ENCODE measurements around the gene PRKCA. TPM values are rescaled to one million over a fixed set of nuclear protein-coding genes. Genes with fewer than 3 reads are reported as not detected.
"Not testable (repeated sequence)": the region's sequence is repeated elsewhere in the genome, so short reads cannot be mapped to it uniquely, and the experiment has no call there.

Gene PRKCA
- total RNA-seq, 2 donors from 2014 or later = 104 to 119 TPM

DNA sequence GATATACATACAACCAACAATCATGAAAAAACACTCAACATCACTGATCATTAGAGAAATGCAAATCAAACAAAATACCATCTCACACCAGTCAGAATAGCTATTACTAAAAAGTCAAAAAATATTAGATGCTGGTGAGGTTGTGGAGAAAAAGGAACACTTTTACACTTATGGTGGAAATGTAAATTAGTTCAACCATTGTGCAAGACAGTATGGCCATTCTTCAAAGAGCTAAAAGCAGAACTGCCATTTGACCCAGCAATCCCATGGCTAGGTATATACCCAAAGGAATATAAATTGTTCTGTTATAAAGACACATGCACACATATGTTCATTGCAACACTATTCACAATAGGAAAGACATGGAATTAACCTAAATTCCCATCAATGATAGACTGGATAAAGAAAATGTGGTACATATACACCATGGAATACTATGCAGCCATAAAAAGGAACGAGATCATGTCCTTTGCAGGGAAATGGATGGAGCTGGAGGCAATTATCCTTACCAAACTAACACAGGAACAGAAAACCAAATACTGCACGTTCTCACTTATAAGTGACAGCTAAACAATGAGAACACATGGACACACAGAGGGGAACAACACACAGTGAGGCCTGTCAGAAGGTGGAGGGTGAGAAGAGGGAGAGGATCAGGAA is 176.9 kb downstream of the PRKCA start:
- peaks cover 4 to 44% of the 10 kb centered on the region in 2 donors for H3K36me3 Mint-ChIP-seq
- H3K27ac Mint-ChIP-seq = peak overlapping the region in 1 of 2 donors; percentile 3
- not testable (repeated sequence) for ATAC-seq

DNA sequence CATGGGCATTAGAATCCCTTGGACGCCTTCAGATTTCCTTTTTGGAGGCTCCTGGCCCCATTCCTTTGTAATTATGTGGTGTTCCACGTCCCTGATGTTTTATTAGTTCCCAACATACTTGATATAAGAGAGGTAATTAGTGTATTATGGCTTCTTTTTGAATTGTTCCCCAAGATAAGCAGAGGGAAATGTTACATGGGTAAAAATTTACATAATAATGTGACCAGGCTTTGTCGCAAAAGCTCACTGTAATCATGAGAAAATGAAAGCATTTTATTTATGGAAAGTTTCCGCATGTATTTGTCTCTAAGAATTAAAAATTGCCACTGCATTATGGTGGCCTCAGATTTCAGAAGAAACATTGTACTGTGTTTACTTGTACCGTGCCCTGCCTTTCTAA is 177.8 kb downstream of the PRKCA start:
- H3K27ac Mint-ChIP-seq = no peak overlapping the region
- DNase-seq (ENCODE audit: low spot score in 2 of 2) (no peak), ATAC-seq (no peak)
- H3K36me3 Mint-ChIP-seq = peaks cover 4 to 37% of the 10 kb centered on the region in 2 donors
- peaks cover 3 to 10% of the 10 kb centered on the region in 2 donors for H3K9me3 Mint-ChIP-seq

More for the DNA sequence above, 176.9 kb downstream of the PRKCA start:
- H3K9me3 Mint-ChIP-seq = peaks cover 3 to 10% of the 10 kb centered on the region in 2 donors
- not testable (repeated sequence) for DNase-seq (ENCODE audit: low spot score in 2 of 2)

DNA sequence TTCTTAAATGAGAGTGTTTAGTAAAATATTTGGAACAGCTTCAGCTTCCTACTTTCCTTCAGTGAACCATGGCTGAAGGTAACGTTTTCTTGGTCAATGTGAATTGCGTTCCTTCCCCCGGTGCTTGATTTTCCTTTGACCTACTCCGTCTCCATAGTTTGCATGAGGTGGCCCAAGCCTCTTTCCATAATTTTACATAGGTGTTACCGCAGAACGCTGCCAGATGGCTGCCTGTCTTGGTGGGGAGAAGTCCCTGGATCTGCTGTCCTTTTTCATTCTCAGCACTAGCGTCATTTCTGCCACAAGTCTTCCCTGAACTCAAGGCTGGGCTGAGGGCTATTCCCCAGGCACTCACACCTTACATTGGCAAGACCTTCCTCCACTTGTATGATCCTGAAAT is 178.4 kb downstream of the PRKCA start:
- H3K36me3 Mint-ChIP-seq = peaks cover 4 to 34% of the 10 kb centered on the region in 2 donors
- ATAC-seq = no peak
- peaks cover 3 to 10% of the 10 kb centered on the region in 2 donors for H3K9me3 Mint-ChIP-seq
- no peak for DNase-seq (ENCODE audit: low spot score in 2 of 2)
- H3K27ac Mint-ChIP-seq = no peak overlapping the region

DNA sequence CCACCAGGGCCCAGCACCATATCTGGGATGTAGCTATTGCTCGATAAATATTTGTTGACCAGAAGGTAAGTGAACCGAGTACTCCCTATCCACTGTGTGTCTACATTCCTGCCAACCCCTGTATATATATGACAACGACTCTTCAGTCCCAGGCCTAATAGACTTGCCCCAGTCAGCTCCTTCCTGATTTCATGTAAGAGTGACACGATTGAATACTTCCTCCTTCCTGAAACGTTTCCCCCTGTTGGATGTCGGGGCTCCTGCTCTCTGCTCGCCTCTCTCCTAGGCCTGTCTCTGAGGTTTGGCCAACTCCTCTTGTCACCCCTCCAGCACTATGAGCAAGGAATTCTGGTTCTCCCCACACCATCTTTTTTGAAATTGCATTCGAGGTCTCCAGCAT is 178.9 kb downstream of the PRKCA start:
- Mint-ChIP-seq H3K27ac (peak overlapping the region in 1 of 2 donors; percentile 44), H3K9me3 (peaks cover 3 to 10% of the 10 kb centered on the region in 2 donors), H3K36me3 (peaks cover 4 to 34% of the 10 kb centered on the region in 2 donors)
- no peak for DNase-seq (ENCODE audit: low spot score in 2 of 2)
- no peak for ATAC-seq

DNA sequence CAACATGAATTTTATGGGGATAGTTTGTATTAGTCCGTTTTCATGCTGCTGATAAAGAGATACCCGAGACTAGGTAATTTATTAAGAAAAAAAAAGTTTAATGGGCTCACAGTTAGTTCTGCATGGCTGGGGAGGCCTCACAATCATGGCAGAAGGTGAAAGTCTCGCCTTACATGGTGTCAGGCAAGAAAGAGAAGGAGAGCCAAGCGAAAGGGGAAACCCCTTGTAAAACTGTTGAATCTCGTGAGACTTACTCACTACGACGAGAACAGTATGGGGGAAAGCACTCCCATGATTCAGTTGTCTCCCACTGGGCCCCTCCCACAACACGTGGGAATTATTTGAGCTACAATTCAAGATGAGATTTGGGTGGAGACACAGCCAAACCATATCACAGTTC is 181.5 kb downstream of the PRKCA start:
- peak in 1 of 2 donors; percentile 47 for ATAC-seq
- peaks cover 0 to 8% of the 10 kb centered on the region in 2 donors for H3K9me3 Mint-ChIP-seq

DNA sequence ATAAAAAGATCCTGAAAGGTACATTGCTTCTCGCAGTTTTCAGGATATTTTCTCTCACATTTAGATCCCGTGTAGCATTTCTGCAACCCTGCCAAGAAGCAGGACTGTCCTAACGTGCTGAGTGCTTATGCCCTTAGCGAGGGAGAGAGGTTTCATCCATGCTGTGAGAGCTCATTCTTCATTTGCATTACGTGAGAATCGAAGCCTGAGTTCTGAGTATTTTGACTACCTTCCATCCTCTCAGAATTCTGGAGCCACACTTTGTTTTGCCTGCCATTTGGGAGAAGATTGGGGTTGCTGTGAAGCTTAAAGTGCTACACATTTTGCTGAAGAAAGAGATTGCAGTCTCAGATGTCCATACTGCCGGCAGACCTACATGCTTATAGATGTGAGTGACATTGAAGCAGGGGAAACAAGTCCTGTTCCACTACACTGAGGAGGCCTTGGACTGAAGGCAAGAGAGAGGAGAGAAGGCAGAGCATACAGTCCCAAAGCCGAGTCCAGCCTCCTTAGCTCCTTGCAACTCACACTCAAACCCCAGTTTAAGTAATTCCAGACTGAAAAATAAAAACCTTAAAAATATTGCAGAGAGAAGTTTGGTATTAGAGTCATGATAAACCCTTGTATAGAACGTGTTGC is 183.0 kb downstream of the PRKCA start:
- peak overlapping the region in 1 of 2 donors; percentile 18 for H3K27ac Mint-ChIP-seq
- H3K9me3 Mint-ChIP-seq = no peaks in the 10 kb centered on the region
- H3K36me3 Mint-ChIP-seq = peaks cover 0 to 10% of the 10 kb centered on the region in 2 donors
- no peak for ATAC-seq
- no peak for DNase-seq (ENCODE audit: low spot score in 2 of 2)

More for the DNA sequence above, 181.5 kb downstream of the PRKCA start:
- Mint-ChIP-seq H3K36me3 (peaks cover 0 to 17% of the 10 kb centered on the region in 2 donors), H3K27ac (peak overlapping the region in 1 of 2 donors; percentile 30)
- no peak for DNase-seq (ENCODE audit: low spot score in 2 of 2)

DNA sequence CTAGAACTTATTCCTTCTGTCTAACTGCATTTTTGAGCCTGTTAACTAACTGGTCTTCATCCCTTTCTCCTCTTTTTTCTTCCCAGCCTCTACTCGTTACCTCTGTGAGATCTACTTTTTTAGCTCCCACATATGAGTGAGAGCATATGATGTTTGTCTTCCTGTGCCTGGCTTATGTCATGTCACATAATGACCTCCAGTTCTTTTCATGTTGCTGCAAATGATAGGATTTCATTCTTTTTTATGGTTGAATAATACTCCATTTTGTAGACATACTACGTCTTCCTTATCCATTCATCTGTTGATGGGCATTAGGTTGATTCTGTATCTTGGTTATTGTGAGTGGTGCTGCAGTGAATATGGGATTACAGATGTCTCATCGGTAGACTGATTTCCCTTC is 184.7 kb downstream of the PRKCA start:
- H3K27ac Mint-ChIP-seq = no peak overlapping the region
- no peak for DNase-seq (ENCODE audit: low spot score in 2 of 2)
- no peaks in the 10 kb centered on the region for H3K9me3 Mint-ChIP-seq
- peaks cover 0 to 11% of the 10 kb centered on the region in 2 donors for H3K36me3 Mint-ChIP-seq
- ATAC-seq = no peak

DNA sequence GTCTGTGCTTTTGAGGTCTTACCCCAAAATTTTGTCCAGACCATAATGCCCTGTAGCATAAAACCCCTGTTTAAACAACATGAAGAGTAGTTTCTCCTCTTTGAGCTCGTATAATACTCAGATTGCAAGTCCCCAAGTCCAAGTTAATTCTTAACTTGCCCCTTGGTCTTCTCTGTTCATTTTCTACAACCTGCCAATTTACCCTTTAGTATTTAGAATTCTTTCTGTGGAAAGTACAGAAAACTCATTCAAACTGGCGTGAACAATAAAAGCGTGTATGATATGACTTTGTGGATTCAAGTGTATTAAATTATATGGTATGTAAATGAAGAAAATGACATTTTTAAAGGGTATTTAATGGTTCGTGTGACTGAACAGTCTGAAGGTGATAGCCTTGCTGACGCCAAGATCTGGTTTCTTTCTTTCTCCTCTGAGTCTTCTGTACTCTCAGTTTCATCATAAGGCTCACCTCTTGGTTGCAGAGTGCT is 185.6 kb downstream of the PRKCA start:
- Mint-ChIP-seq H3K27ac (no peak overlapping the region), H3K36me3 (peaks cover 0 to 15% of the 10 kb centered on the region in 2 donors), H3K9me3 (no peaks in the 10 kb centered on the region)
- DNase-seq (ENCODE audit: low spot score in 2 of 2) = no peak
- no peak for ATAC-seq

DNA sequence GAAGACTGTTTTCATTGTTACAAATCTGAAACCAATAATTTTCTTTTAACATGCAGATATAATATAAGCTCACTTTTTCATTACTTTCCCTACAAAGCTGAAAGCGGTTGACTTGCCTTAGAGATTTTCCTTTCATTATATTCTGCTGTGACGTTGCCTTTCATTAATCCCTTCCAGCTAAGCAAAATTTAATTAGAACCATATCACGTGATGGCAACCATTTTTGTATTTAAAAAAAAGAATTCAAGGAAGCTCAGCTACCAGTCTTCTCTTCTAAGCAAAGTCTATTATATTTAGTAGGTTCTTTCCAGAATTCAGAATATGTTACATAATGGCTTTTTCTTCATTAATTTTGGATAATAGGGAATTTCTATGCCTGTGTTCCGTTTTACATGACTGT is 186.5 kb downstream of the PRKCA start:
- Mint-ChIP-seq H3K9me3 (no peaks in the 10 kb centered on the region), H3K36me3 (peaks cover 0 to 15% of the 10 kb centered on the region in 2 donors), H3K27ac (no peak overlapping the region)
- ATAC-seq (no peak), DNase-seq (ENCODE audit: low spot score in 2 of 2) (no peak)

DNA sequence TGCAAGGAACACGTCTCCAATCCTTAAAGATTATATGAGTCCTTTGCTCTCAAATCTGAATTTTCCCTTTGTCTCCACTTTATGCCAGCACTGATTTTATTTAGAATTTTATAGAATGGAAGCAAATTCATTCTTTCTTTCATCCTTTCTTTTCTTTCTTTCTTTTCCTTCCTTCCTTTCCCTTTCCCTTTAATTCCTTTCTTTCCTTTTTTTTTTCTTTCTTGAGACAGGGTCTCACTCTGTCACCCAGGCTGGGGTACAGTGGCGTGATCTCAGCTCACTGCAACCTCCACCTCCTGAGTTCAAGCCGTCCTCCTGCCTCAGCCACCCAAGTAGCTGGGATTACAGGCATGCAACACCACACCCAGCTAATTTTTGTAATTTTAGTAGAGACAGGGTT is 187.2 kb downstream of the PRKCA start:
- peaks cover 0 to 21% of the 10 kb centered on the region in 2 donors for H3K36me3 Mint-ChIP-seq
- not testable (repeated sequence) for ATAC-seq; DNase-seq (ENCODE audit: low spot score in 2 of 2); H3K9me3 Mint-ChIP-seq
- H3K27ac Mint-ChIP-seq = peak overlapping the region in 1 of 2 donors; percentile 63

DNA sequence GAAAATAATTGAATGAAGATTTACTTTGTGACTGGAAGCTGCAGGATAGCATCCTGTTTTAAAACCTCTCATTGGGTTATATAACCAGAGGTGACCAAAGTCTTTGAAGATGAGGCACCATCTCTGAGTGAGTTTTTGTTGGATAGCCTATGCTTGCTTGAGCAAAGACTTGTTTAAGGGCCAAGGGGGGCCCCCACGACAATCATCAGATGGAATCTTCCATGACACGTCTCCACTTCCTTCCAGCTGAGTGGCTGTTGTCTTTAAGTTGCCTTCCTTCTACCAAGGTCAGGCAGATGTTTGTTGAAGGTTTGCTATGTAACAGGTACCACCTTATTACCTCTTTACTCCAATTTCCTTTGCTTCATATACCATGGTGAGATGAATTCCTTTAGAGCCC is 188.8 kb downstream of the PRKCA start:
- peaks cover 0 to 33% of the 10 kb centered on the region in 2 donors for H3K36me3 Mint-ChIP-seq
- DNase-seq (ENCODE audit: low spot score in 2 of 2) (no peak), ATAC-seq (peak; percentile 39 to 57)
- no peaks in the 10 kb centered on the region for H3K9me3 Mint-ChIP-seq
- H3K27ac Mint-ChIP-seq = peak overlapping the region; percentile 50 to 83

DNA sequence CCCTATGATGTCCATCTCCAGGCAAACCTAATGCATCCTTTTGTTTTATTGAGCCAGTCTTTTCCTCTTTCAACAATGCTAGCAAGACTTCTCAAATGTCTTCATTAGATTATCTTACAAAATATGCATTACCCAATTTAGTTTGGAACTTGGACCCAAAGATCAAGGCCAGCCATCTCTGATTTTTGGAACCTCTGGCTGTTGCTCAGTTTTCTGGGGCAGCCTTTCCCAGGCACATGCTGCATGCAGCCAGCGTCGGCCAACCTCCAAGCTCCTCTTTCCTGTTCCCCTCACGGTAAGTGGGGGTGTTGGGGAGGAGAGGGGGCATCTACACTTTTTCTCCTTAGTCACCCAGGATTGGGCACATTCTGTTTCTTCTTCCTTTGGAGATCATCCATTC is 189.3 kb downstream of the PRKCA start:
- Mint-ChIP-seq H3K9me3 (no peaks in the 10 kb centered on the region), H3K27ac (peak overlapping the region; percentile 50 to 63), H3K36me3 (peaks cover 0 to 34% of the 10 kb centered on the region in 2 donors)
- DNase-seq (ENCODE audit: low spot score in 2 of 2) (no peak), ATAC-seq (no peak)

DNA sequence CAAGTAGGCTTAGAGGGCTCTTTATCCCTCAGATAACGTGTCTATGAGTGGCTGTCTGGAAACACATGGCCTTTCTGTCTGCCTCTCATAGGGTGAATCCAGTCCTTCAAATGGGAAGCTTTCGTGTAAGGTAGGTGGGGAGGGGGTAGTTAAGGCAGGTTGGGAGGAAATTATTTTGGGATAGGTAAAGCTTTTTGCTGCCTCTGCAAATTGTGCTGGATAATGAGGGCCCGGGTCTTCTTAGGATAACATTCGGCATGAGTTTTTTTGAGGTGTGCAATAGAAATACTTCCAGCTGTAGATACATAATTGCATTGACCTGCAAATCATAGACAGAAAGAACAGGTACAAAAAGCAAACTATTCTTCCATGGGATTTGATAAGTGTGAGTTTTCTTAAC is 189.7 kb downstream of the PRKCA start:
- DNase-seq (ENCODE audit: low spot score in 2 of 2) (no peak), ATAC-seq (no peak)
- Mint-ChIP-seq H3K27ac (peak overlapping the region in 1 of 2 donors; percentile 63), H3K9me3 (no peaks in the 10 kb centered on the region), H3K36me3 (peaks cover 0 to 37% of the 10 kb centered on the region in 2 donors)

DNA sequence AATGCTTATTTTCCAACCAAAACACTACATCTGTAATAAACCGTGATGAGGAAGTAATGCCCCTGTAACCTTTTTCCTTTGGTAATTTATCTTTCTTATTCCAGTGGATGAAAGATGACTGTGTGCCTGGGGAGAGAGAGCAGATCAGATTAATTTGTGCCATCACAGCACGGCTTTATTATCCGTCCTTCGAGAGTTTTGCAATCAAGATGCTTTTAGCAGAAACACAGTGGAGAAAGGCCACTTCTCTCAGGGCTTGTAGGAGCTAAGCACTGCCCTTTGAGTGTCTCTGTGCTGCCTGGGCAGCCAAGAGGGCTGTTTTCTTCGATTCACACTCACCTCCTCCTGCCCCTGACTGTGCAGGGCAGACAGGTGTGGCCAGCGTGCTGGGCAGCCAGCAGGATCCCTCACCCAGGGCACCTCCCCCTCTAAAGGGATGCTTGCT is 190.2 kb downstream of the PRKCA start:
- H3K9me3 Mint-ChIP-seq = no peaks in the 10 kb centered on the region
- H3K36me3 Mint-ChIP-seq = peaks cover 0 to 39% of the 10 kb centered on the region in 2 donors
- H3K27ac Mint-ChIP-seq = no peak overlapping the region
- no peak for DNase-seq (ENCODE audit: low spot score in 2 of 2)
- no peak for ATAC-seq

DNA sequence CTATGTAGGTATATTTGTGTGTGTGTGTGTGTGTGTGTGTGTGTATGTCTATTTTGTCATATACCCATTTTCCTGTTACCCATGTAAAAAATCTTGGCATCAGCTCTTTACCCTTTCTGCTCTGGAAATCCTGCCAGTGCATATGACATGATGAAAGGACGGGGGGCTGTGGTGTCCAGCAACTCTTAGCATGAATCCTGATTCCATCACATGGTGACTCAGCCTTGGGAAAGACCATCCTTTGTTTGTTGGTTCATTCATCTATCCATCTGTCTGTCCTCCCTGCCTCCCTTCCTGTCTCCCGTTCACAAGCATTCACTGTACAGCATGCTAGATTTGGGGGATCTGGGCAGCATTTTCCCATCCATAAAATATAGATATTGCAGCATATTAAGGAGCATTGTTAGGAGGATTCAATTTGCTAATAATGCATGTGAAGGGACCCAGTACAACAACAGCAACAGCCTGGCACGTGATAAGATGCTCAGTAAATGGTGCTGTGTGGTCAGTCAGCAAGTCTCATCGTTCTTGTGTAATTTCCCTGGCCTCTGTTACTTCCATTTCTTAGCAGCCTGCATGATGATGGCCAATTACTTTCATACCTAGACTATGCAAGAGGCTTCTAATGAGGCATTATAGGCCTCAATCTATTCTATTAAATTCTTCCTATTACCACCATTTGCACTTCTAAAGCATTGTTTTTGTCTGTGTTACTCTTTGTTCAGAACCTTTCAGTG is 191.0 kb downstream of the PRKCA start:
- no peak for DNase-seq (ENCODE audit: low spot score in 2 of 2)
- H3K27ac Mint-ChIP-seq = peak overlapping the region; percentile 33 to 49
- peaks cover 0 to 4% of the 10 kb centered on the region in 2 donors for H3K9me3 Mint-ChIP-seq
- peak; percentile 12 to 26 for ATAC-seq
- H3K36me3 Mint-ChIP-seq = peaks cover 0 to 44% of the 10 kb centered on the region in 2 donors

DNA sequence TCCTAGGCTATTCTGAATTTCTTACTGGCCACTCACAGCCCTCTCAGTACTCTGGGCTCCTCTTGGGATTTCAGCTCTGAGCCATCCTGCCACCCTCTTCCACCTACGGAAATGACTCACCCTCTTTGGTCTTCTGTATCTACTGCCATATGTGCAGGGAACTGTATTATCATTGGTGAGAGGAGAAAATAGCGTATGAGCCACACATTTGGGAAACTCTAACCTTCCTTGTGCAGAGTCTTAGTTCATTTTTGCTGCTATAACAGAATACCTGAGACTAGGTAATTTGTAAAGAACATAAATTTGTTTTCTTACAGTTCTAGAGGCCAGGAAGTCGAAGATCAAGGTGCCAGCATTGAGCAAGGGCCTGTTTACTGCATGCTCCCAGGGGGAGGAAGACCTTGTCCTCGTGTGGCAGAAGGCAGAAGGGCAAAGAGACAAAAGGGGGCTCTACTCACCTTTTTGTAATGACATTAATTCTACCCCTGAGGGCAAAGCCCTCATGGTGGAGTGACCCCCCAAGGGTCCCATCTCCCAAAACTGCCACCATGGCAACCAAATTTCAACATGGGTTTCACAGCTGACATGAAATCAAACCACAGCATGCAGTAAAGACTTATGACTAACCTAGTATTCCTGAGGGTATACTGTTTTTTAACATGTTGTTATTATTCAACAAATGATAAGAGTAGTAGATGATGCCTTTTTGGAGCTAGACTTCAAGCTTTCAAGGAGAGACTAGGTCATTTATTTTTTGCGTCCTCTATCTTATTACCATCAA is 191.8 kb downstream of the PRKCA start:
- peaks cover 7 to 52% of the 10 kb centered on the region in 2 donors for H3K36me3 Mint-ChIP-seq
- H3K27ac Mint-ChIP-seq = peak overlapping the region; percentile 49 to 79
- ATAC-seq (peak; percentile 82 to 99), DNase-seq (ENCODE audit: low spot score in 2 of 2) (no peak)
- peaks cover 0 to 5% of the 10 kb centered on the region in 2 donors for H3K9me3 Mint-ChIP-seq
